Neural cell (in vitro differentiated cells): ENCODE results near the gene TMEM184A. TPM values are rescaled to one million over a fixed set of nuclear protein-coding genes. Genes with fewer than 3 reads are reported as not detected.

Source experiments
- H2AFZ ChIP-seq: fragments of 200-600, 300-800 bp; sonication (generic), shearing (Covaris generic); 2 replicates; pipeline ENCODE4 v1.6.0; 2014; ENCODE audit warnings: low read depth, mild to moderate bottlenecking, antibody characterized with exemption, low read length, moderate library complexity
- H3F3A ChIP-seq: fragments of 200-600 bp; shearing (Covaris generic); 2 replicates; pipeline ENCODE4 v1.6.1; 2016; ENCODE audit warnings: mild to moderate bottlenecking, moderate library complexity, mixed read lengths, antibody characterized with exemption, low read length; ENCODE audit not compliant: insufficient read depth, poor library complexity, severe bottlenecking
- H3K27ac ChIP-seq: fragments of 200-600, 300-800 bp; sonication (generic), shearing (Covaris generic); 2 replicates; pipeline ENCODE4 v1.5.1; 2014; ENCODE audit warnings: mild to moderate bottlenecking, low read length, moderate library complexity
- H3K27me3 ChIP-seq: fragments of 300-800, 200-600 bp; sonication (generic), shearing (Covaris generic); 2 replicates; pipeline ENCODE4 v1.6.0; 2014; ENCODE audit warnings: mild to moderate bottlenecking, low read depth, low read length, moderate library complexity; ENCODE audit not compliant: insufficient read depth
- H3K36me3 ChIP-seq: fragments of 300-800, 200-600 bp; sonication (generic), shearing (Covaris generic); 2 replicates; pipeline ENCODE4 v1.5.1; 2014; ENCODE audit warnings: mild to moderate bottlenecking, antibody characterized with exemption, low read length, moderate library complexity; ENCODE audit not compliant: insufficient read depth
- H3K4me2 ChIP-seq: fragments of 300-800, 200-600 bp; sonication (generic), shearing (Covaris generic); 2 replicates; pipeline ENCODE4 v1.6.0; 2014; ENCODE audit warnings: mild to moderate bottlenecking, low read length
- H3K4me3 ChIP-seq: fragments of 300-800, 200-600 bp; sonication (generic), shearing (Covaris generic); 2 replicates; pipeline ENCODE4 v1.5.1; 2014; ENCODE audit warnings: mild to moderate bottlenecking, low read length, moderate library complexity
- H3K79me2 ChIP-seq: fragments of 200-600 bp; shearing (Covaris generic); replicated peaks from 2 replicates; pipeline ENCODE4 v1.6.0; 2014; ENCODE audit warnings: mild to moderate bottlenecking, low read length, moderate library complexity; ENCODE audit not compliant: insufficient read depth
- H3K9ac ChIP-seq: fragments of 300-800, 200-600 bp; sonication (generic), shearing (Covaris generic); 2 replicates; pipeline ENCODE4 v1.6.1; 2016; ENCODE audit warnings: mild to moderate bottlenecking, low read length, mixed read lengths
- H3K9me2 ChIP-seq: fragments of 200-600 bp; shearing (Covaris generic); 2 replicates; pipeline ENCODE4 v1.6.1; 2016; ENCODE audit warnings: mild to moderate bottlenecking, low read length, mixed read lengths; ENCODE audit not compliant: insufficient read depth
- H3K9me3 ChIP-seq: fragments of 200-600, 300-800 bp; sonication (generic), shearing (Covaris generic); 2 replicates; pipeline ENCODE4 v1.6.1; 2016; ENCODE audit warnings: mild to moderate bottlenecking, mixed run types, low read length, moderate library complexity, mixed read lengths
- H4K20me1 ChIP-seq: fragments of 200-600 bp; shearing (Covaris generic); 2 replicates; pipeline ENCODE4 v1.6.1; 2016; ENCODE audit warnings: mild to moderate bottlenecking, mixed run types; ENCODE audit not compliant: insufficient read depth
- EP300 ChIP-seq: fragments of 450-650 bp; conservative IDR thresholded peaks from 2 replicates; pipeline ENCODE4 v1.6.1; 2014; ENCODE audit warnings: antibody characterized with exemption, mild to moderate bottlenecking, moderate library complexity; ENCODE audit not compliant: poor library complexity, severe bottlenecking
- EZH2 ChIP-seq: fragments of 200-600, 300-800 bp; shearing (Covaris generic), sonication (generic); IDR thresholded peaks from 2 replicates; pipeline ENCODE4 v1.6.1; 2014; ENCODE audit warnings: antibody characterized with exemption, low read length, borderline replicate concordance, mild to moderate bottlenecking; ENCODE audit not compliant: insufficient read depth, poor library complexity, severe bottlenecking
- MXI1 ChIP-seq: fragments of 450-650 bp; conservative IDR thresholded peaks from 2 replicates; pipeline ENCODE4 v1.6.1; 2014; ENCODE audit warnings: antibody characterized with exemption, mild to moderate bottlenecking; ENCODE audit not compliant: poor library complexity, severe bottlenecking
- POLR2AphosphoS5 ChIP-seq: IDR thresholded peaks from 2 replicates; pipeline ENCODE4 v1.6.1; 2012
- RAD21 ChIP-seq: fragments of 450-650 bp; conservative IDR thresholded peaks from 2 replicates; pipeline ENCODE4 v1.6.1; 2014; ENCODE audit warnings: antibody characterized with exemption, mild to moderate bottlenecking, moderate library complexity
- SMC3 ChIP-seq: fragments of 450-650 bp; conservative IDR thresholded peaks from 2 replicates; pipeline ENCODE4 v1.6.1; 2014; ENCODE audit warnings: antibody characterized with exemption, mild to moderate bottlenecking, moderate library complexity; ENCODE audit not compliant: poor library complexity
- TAF1 ChIP-seq: IDR thresholded peaks from 2 replicates; pipeline ENCODE4 v1.6.1; 2012; ENCODE audit warnings: low read depth
- polyA plus RNA-seq: library from polyadenylated mRNA; depleted of rRNA; stranded (reverse); fragments of >200 nt; gene quantifications from 2 replicates; pipeline ENCODE4 v1.2.3, GENCODE V29; 2014
- TF ChIP-seq, protein P1 (sequence below): IDR thresholded peaks from 2 replicates; pipeline ENCODE4 v1.6.1; 2012; ENCODE audit warnings: borderline replicate concordance
- TF ChIP-seq, protein P2 (sequence below): fragments of 450-650 bp; IDR thresholded peaks from 2 replicates; pipeline ENCODE4 v1.5.1; 2014; ENCODE audit warnings: antibody characterized with exemption, mild to moderate bottlenecking, moderate library complexity; ENCODE audit not compliant: poor library complexity, severe bottlenecking

The TMEM184A gene
- polyA plus RNA-seq, 1 donor from 2014 or later = not detected

DNA sequence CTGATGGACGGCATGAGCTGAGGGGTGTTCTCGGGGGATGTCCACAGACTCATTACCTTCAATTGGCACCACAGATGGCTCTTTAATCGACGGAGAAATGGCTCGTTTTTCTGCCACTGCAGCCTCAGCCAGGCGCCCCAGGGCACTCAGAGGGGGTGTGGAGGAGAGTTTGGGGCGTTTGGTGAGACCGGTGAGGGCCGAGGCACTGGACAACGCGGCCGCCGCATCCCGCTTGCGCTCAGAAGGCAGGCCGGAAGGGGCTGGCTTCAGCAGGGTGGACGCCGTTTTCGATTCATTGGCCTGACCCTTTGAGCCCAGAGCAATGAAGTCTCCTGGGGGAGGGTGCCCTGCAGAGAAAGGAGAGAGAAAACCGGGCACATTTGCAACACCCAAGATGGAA is 53.2 kb downstream of the TMEM184A start:
- Histone ChIP-seq H3K9me2 (no peaks in the 10 kb centered on the region), H4K20me1 (no peaks in the 10 kb centered on the region), H3K79me2 (peaks cover 13% of the 10 kb centered on the region), H3K4me3 (peak overlapping the region; percentile 92), H3K9ac (no peak overlapping the region), H3K9me3 (no peaks in the 10 kb centered on the region), H3F3A (no peaks in the 10 kb centered on the region), H3K36me3 (no peaks in the 10 kb centered on the region), H3K27ac (no peak overlapping the region), H3K27me3 (no peaks in the 10 kb centered on the region), H3K4me2 (peak overlapping the region; percentile 68), H2AFZ (no peak overlapping the region)
- TF ChIP-seq POLR2AphosphoS5 (no peak), EP300 (no peak), EZH2 (no peak), SMC3 (no peak), MXI1 (no peak), TAF1 (no peak), RAD21 (no peak)
- TF ChIP-seq, protein P1, sequence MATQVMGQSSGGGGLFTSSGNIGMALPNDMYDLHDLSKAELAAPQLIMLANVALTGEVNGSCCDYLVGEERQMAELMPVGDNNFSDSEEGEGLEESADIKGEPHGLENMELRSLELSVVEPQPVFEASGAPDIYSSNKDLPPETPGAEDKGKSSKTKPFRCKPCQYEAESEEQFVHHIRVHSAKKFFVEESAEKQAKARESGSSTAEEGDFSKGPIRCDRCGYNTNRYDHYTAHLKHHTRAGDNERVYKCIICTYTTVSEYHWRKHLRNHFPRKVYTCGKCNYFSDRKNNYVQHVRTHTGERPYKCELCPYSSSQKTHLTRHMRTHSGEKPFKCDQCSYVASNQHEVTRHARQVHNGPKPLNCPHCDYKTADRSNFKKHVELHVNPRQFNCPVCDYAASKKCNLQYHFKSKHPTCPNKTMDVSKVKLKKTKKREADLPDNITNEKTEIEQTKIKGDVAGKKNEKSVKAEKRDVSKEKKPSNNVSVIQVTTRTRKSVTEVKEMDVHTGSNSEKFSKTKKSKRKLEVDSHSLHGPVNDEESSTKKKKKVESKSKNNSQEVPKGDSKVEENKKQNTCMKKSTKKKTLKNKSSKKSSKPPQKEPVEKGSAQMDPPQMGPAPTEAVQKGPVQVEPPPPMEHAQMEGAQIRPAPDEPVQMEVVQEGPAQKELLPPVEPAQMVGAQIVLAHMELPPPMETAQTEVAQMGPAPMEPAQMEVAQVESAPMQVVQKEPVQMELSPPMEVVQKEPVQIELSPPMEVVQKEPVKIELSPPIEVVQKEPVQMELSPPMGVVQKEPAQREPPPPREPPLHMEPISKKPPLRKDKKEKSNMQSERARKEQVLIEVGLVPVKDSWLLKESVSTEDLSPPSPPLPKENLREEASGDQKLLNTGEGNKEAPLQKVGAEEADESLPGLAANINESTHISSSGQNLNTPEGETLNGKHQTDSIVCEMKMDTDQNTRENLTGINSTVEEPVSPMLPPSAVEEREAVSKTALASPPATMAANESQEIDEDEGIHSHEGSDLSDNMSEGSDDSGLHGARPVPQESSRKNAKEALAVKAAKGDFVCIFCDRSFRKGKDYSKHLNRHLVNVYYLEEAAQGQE = no peak
- TF ChIP-seq, protein P2, sequence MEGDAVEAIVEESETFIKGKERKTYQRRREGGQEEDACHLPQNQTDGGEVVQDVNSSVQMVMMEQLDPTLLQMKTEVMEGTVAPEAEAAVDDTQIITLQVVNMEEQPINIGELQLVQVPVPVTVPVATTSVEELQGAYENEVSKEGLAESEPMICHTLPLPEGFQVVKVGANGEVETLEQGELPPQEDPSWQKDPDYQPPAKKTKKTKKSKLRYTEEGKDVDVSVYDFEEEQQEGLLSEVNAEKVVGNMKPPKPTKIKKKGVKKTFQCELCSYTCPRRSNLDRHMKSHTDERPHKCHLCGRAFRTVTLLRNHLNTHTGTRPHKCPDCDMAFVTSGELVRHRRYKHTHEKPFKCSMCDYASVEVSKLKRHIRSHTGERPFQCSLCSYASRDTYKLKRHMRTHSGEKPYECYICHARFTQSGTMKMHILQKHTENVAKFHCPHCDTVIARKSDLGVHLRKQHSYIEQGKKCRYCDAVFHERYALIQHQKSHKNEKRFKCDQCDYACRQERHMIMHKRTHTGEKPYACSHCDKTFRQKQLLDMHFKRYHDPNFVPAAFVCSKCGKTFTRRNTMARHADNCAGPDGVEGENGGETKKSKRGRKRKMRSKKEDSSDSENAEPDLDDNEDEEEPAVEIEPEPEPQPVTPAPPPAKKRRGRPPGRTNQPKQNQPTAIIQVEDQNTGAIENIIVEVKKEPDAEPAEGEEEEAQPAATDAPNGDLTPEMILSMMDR = no peak

DNA sequence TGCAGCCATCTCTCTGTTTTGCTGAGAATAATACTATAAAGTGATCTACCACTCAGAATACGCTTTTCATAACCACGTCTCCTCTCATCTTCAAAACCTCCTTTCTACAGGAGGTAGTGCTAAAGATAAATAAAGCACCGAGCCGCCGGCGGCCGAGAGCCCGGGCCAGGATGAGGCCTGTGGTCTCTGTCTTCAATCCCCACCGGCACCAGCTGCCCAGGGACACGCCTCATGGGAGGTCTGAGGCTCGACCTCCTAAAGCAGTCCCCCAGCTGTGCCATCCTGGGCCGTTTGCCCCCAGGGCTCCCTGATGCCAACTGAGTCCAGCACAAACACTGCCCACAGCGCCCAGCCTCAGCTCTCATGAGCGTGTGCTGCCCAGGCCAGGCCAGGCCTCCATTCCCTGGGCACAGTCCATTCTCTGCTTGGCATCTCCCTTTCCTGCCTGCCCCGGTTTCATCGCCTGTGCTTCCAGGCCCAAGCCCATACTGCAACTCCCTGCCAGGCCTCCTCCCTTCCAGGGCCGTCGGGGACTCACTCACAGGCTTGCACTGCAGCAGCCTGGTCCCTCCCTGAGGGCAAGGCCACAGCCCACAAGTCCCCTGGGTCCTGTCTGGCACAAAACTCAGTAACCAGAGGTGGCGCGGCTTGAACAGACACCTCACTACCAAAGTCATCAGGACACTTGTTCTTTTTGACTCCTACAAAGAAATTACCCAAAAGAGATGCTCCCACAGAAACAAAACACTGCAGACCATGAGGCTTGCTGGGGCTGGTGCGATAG is 54.3 kb downstream of the TMEM184A start:
- Histone ChIP-seq H3K27me3 (no peaks in the 10 kb centered on the region), H3K27ac (no peak overlapping the region), H3K79me2 (peaks cover 13% of the 10 kb centered on the region), H2AFZ (no peak overlapping the region), H3K9me2 (no peaks in the 10 kb centered on the region), H3K9me3 (no peaks in the 10 kb centered on the region), H3F3A (no peaks in the 10 kb centered on the region), H3K4me3 (no peak overlapping the region), H3K4me2 (no peak overlapping the region), H4K20me1 (no peaks in the 10 kb centered on the region), H3K9ac (no peak overlapping the region), H3K36me3 (no peaks in the 10 kb centered on the region)
- no peak for TF ChIP-seq EP300
- TF ChIP-seq RAD21 = no peak
- TF ChIP-seq MXI1 = no peak
- no peak for TF ChIP-seq SMC3
- no peak for TF ChIP-seq POLR2AphosphoS5
- no peak for TF ChIP-seq TAF1
- no peak for TF ChIP-seq EZH2
- TF ChIP-seq, protein P1 = no peak
